Fibroblast of lung (primary cell): ENCODE data around the gene MTHFD2L.

ENCODE experiments used
- EZH2 ChIP-seq: IDR thresholded peaks from 2 replicates; pipeline ENCODE4 v1.5.1; 2012; ENCODE audit warnings: low read length, control low read depth, mild to moderate bottlenecking; ENCODE audit errors: missing control alignments
- TF ChIP-seq, protein P1 (sequence below), 2 donors: IDR thresholded peaks in 1 of 2; conservative IDR thresholded peaks in 1 of 2; 1 replicate in 1 of 2; 2 replicates in 1 of 2; pipeline ENCODE4 v1.5.1; 2011 to 2012; ENCODE audit warnings: low read length in 2 of 2, control low read depth in 1 of 2, inconsistent platforms in 1 of 2, low read depth in 1 of 2, mild to moderate bottlenecking in 1 of 2

- TF ChIP-seq, protein P1, sequence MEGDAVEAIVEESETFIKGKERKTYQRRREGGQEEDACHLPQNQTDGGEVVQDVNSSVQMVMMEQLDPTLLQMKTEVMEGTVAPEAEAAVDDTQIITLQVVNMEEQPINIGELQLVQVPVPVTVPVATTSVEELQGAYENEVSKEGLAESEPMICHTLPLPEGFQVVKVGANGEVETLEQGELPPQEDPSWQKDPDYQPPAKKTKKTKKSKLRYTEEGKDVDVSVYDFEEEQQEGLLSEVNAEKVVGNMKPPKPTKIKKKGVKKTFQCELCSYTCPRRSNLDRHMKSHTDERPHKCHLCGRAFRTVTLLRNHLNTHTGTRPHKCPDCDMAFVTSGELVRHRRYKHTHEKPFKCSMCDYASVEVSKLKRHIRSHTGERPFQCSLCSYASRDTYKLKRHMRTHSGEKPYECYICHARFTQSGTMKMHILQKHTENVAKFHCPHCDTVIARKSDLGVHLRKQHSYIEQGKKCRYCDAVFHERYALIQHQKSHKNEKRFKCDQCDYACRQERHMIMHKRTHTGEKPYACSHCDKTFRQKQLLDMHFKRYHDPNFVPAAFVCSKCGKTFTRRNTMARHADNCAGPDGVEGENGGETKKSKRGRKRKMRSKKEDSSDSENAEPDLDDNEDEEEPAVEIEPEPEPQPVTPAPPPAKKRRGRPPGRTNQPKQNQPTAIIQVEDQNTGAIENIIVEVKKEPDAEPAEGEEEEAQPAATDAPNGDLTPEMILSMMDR (conservative IDR thresholded peaks at IDR 0.05 in 1 of 2, IDR thresholded peaks at IDR 0.05 in 1 of 2; ENCODE audit: low read depth in 1 of 2, low read length in 2 of 2), result no peak
- no peak for TF ChIP-seq EZH2
Observed at GRCh38 chr4:74328501-74328900, 170.6 kb downstream of the MTHFD2L start.
